GM12875 (cell line): Measurements from ENCODE around the gene KCNE1.

ENCODE experiments used
- H3K4me3 ChIP-seq: one replicate; pipeline ENCODE4 v1.5.1; 2011; ENCODE audit warnings: low read depth, low read length, control low read depth
- TF ChIP-seq, protein P1 (sequence below): IDR thresholded peaks from 2 replicates; pipeline ENCODE4 v1.5.1; 2011; ENCODE audit warnings: low read depth, mild to moderate bottlenecking, control low read depth, inconsistent platforms, low read length, moderate library complexity, borderline replicate concordance; ENCODE audit not compliant: insufficient read depth

The KCNE1 gene

DNA sequence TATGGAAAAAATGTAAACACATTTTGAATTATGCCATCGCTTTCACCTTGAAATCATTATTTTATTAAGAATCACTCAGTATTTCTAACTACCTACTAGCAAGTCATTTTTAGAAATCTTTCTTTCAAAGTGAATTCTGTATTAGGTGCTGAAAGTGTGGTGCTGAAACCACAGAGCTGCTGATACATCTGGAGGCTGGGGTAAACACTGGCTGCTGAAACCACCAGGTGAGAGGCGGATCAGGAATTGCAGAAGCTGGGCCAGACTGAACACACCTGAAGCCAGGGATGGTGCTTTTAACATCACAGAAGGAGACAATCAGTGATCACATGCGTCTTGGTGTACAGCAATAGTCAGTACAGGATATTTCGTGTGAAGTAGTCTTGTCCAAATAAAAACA is 42.2 kb upstream of the KCNE1 start:
- TF ChIP-seq, protein P1, sequence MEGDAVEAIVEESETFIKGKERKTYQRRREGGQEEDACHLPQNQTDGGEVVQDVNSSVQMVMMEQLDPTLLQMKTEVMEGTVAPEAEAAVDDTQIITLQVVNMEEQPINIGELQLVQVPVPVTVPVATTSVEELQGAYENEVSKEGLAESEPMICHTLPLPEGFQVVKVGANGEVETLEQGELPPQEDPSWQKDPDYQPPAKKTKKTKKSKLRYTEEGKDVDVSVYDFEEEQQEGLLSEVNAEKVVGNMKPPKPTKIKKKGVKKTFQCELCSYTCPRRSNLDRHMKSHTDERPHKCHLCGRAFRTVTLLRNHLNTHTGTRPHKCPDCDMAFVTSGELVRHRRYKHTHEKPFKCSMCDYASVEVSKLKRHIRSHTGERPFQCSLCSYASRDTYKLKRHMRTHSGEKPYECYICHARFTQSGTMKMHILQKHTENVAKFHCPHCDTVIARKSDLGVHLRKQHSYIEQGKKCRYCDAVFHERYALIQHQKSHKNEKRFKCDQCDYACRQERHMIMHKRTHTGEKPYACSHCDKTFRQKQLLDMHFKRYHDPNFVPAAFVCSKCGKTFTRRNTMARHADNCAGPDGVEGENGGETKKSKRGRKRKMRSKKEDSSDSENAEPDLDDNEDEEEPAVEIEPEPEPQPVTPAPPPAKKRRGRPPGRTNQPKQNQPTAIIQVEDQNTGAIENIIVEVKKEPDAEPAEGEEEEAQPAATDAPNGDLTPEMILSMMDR, result no peak
- no peak overlapping the region for H3K4me3 ChIP-seq

DNA sequence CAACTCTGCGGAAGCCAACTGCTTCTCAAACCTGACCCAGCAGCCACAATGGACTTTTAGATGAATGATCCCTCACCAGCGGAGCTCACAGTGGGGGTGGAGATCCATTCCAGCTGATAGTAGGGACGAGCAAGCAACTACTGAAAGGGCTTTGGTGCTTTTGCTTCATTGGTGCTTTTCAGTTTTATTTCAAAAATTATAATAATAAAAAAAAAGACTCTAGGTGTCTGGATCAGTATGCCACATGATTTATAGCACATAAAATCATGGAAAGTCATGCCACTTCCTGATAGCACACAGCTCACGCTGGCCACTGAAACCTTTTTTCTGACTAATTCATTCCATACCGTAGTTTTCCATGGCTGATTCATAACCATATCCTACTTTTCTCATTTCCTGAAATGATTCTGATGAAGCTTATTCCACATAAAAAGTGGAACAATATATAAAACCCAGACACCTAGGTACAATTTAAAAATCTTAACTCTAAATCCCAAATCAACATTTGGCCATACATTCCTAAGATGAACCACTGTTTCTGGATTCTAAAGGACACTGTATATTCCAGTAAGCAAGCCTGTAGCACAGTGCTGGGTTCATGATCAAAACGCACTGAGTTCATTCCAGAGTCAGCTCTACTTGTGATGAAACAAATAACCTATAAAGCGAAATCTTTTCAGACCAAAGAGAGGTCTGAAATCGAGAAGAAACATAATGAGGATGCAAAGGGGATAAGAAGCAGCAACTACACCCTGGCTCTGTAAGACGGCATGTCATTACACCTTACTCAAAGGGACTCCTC is 41.3 kb upstream of the KCNE1 start:
- H3K4me3 ChIP-seq, result no peak overlapping the region

DNA sequence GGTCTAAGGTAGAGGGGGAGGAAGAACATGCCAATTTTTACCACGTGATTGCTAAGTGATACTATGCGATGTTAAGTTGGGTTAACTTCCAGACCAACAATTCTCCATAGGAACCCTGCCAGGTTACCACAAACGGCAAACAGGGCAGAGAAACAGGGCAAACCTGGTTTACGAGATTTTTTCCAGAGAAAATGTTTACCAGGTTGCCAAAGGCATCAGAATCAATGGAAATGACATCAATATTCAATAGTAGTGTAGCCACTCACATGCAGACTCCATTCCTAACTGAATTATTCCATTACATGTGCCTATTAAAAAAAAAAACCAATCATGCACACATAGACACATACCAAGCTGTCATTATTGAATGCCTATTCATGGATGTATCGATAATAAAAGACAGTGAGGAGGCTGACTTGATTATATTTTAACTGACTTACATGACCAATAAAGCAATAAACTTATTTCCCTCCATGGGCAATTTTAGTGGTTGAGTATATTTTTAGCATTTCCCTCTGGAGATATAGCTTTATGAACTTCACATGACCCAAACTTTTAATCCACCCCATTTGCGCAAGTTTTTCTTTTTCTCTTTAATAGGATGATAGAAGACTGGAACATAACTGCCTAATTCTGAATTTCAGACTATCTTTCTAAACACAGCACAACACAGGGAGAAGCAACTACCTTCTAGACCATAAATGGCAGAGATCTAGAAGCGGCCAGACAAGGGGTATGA is 40.5 kb upstream of the KCNE1 start:
- H3K4me3 ChIP-seq, result no peak overlapping the region
- TF ChIP-seq, protein P1, result no peak

More for the DNA sequence above, 41.3 kb upstream of the KCNE1 start:
- TF ChIP-seq, protein P1, result no peak

DNA sequence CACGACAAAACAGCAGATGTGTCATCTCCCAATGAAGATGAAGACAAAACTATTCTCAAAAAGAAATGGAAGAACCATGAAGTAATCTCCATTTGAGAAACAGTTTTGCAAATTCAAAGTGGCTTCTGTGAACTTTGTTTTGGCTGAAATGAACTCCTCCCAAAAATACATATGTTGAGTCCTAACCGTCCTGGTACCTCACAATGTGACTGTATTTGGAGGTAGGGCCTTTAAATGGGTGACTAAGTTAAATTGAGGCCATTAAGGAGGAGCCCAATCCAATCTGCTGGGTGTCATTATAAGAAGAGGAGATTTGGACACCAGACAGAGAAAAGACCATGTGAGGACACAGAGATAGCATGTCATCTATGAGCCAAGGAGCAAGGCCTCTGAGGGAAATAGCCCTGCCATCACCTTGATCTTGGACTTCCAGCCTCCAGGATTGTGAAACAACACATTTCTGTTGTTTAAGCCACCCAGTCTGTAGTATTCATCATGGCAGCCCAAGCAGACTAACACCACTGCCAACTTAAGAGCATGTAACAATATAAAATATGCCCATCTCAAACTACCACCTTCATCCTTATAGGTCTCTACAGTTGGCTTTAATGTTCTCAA is 38.3 kb upstream of the KCNE1 start:
- no peak overlapping the region for H3K4me3 ChIP-seq
- TF ChIP-seq, protein P1, result no peak

DNA sequence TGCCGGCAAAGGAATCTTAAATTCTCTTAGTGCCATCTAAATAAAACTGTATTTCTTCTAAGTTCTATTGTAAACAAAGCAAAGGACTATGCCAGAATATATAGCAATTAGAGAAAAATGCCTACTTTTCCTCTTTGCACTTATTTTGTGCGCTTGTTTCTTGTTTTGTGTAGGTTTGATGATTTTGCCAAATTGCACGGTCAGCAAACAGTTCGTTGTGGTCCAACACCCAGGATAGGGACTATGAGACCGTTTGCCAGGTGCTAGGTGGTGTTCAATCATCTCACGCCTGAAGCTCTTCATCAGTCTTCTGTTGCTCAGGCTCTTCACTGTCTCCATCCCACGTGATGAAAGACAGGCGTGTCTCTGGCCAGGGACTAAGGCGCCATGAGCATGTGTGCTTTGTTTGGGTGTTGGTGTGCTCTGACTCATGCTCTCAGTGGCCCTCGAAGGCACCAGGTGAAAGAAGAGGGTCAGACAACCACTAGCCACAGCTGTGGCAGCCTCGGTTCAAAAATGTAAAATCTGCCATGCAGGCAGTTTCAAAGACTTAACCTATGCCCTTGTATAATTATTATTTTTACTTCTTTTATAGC is 36.9 kb upstream of the KCNE1 start:
- TF ChIP-seq, protein P1, result no peak
- no peak overlapping the region for H3K4me3 ChIP-seq

DNA sequence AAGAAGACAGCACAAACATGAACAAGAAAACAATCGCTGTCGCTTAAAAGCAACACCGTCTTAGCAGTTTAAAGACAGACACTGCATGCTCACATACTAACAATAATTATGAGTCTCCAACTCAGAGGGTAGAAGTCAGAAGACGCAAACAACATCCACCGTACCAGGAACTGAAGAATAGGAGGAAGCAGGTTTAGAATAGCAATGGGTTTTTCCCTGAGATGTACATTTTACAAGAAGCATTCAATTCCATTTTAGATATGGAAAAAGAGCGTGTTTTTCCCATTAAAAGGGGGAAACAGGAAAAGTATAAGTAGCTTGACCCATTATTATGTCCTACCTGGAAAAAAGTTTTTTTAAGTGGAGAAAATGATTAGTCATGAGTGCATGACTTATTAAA is 34.5 kb upstream of the KCNE1 start:
- H3K4me3 ChIP-seq, result no peak overlapping the region
- TF ChIP-seq, protein P1, result no peak
